ENCODE data around the gene MYH4. TPM values are rescaled to one million over a fixed set of nuclear protein-coding genes. Genes with fewer than 3 reads are reported as not detected.

MYH4 gene
- total RNA-seq, 1 donor from 2014 or later: not detected

- no peaks in the 10 kb centered on the region for H3K27me3 ChIP-seq (ENCODE audit: low read depth)
- TF ChIP-seq CTCF (IDR thresholded peaks at IDR 0.05; ENCODE audit: borderline replicate concordance): no peak
- intact Hi-C loops (cut with micrococcal nuclease): no loop called here
These were observed 47.3 kb downstream of the MYH4 start, which contains the start of gene MYH8 for GRCh38 chr17:10421900-10422542. MYH8 (minus strand) TSS chr17:10421950; CDS start chr17:10420227, 1,723 bp downstream.

GRCh38 chr17:10421211-10421610 lies 48.1 kb downstream of the MYH4 start:
- DNase-seq: no peak
- no peaks in the 10 kb centered on the region for H3K9me3 ChIP-seq (replicated peaks)
- TF ChIP-seq CTCF (IDR thresholded peaks at IDR 0.05; ENCODE audit: borderline replicate concordance): no peak
- H3K36me3 ChIP-seq: no peaks in the 10 kb centered on the region
- no peaks in the 10 kb centered on the region for H3K27me3 ChIP-seq (ENCODE audit: low read depth)
- H3K27ac ChIP-seq (replicated peaks): no peak overlapping the region
- H3K4me1 ChIP-seq: no peaks in the 10 kb centered on the region
- H3K4me3 ChIP-seq: no peak overlapping the region
- intact Hi-C loops (cut with micrococcal nuclease): no loop called here

More at GRCh38 chr17:10421900-10422542, 47.3 kb downstream of the MYH4 start, which contains the start of gene MYH8:
- Histone ChIP-seq H3K4me1 (no peaks in the 10 kb centered on the region), H3K27ac (replicated peaks) (no peak within 1 kb of the TSS), H3K9me3 (replicated peaks) (no peaks in the 10 kb centered on the region), H3K4me3 (no peak within 1 kb of the TSS), H3K36me3 (no peaks in the 10 kb centered on the region)
- DNase-seq: no peak

- DNase-seq: no peak
- no peak for TF ChIP-seq CTCF (IDR thresholded peaks at IDR 0.05; ENCODE audit: borderline replicate concordance)
- H3K27ac ChIP-seq (replicated peaks): no peak overlapping the region
- no peaks in the 10 kb centered on the region for H3K4me1 ChIP-seq
- no peaks in the 10 kb centered on the region for H3K36me3 ChIP-seq
- no peak overlapping the region for H3K4me3 ChIP-seq
- H3K27me3 ChIP-seq (ENCODE audit: low read depth): no peaks in the 10 kb centered on the region
- intact Hi-C loops (cut with micrococcal nuclease): no loop called here
- H3K9me3 ChIP-seq (replicated peaks): no peaks in the 10 kb centered on the region
These were observed 48.5 kb downstream of the MYH4 start for GRCh38 chr17:10420811-10421210.

- Histone ChIP-seq H3K27me3 (ENCODE audit: low read depth) (no peaks in the 10 kb centered on the region), H3K4me3 (no peak overlapping the region), H3K4me1 (no peaks in the 10 kb centered on the region), H3K36me3 (no peaks in the 10 kb centered on the region), H3K9me3 (replicated peaks) (no peaks in the 10 kb centered on the region), H3K27ac (replicated peaks) (no peak overlapping the region)
- intact Hi-C loops (cut with micrococcal nuclease): no loop called here
- no peak for DNase-seq
- no peak for TF ChIP-seq CTCF (IDR thresholded peaks at IDR 0.05; ENCODE audit: borderline replicate concordance)
These were observed 51.9 kb downstream of the MYH4 start for GRCh38 chr17:10417431-10417830.

- Histone ChIP-seq H3K36me3 (no peaks in the 10 kb centered on the region), H3K4me1 (no peaks in the 10 kb centered on the region), H3K4me3 (no peak overlapping the region), H3K27me3 (ENCODE audit: low read depth) (no peaks in the 10 kb centered on the region), H3K27ac (replicated peaks) (no peak overlapping the region), H3K9me3 (replicated peaks) (no peaks in the 10 kb centered on the region)
- intact Hi-C loops (cut with micrococcal nuclease): no loop called here
- TF ChIP-seq CTCF (IDR thresholded peaks at IDR 0.05; ENCODE audit: borderline replicate concordance): no peak
- no peak for DNase-seq
These were observed 54.2 kb downstream of the MYH4 start for GRCh38 chr17:10415161-10415560.

Measured in left ventricle myocardium inferior (tissue), 1 donor.